Left ventricle myocardium inferior (tissue), 1 donor: ENCODE measurements around the gene MVK. TPM values are rescaled to one million over a fixed set of nuclear protein-coding genes. Genes with fewer than 3 reads are reported as not detected.

ENCODE experiments used
- DNase-seq: peaks from one replicate; pipeline ENCODE4 v3.0.0-alpha.2; 2020
- H3K27ac ChIP-seq: fragments of 200-600 bp; replicated peaks from 2 replicates; pipeline ENCODE4 v1.8.0; 2021
- H3K27me3 ChIP-seq: fragments of 200-600 bp; 2 replicates; pipeline ENCODE4 v1.8.0; 2021; ENCODE audit warnings: low read depth
- H3K36me3 ChIP-seq: fragments of 200-600 bp; 2 replicates; pipeline ENCODE4 v1.8.0; 2021
- H3K4me1 ChIP-seq: fragments of 200-600 bp; 2 replicates; pipeline ENCODE4 v1.8.0; 2021
- H3K4me3 ChIP-seq: fragments of 200-600 bp; 2 replicates; pipeline ENCODE4 v1.8.0; 2021; ENCODE audit warnings: mild to moderate bottlenecking, moderate library complexity
- H3K9me3 ChIP-seq: fragments of 200-600 bp; replicated peaks from 2 replicates; pipeline ENCODE4 v1.8.0; 2021
- CTCF ChIP-seq: fragments of 200-600 bp; IDR thresholded peaks from 2 replicates; pipeline ENCODE4 v1.8.0; 2021; ENCODE audit warnings: antibody characterized with exemption, mild to moderate bottlenecking, borderline replicate concordance
- intact Hi-C: fragments of 100-400 bp; cut with micrococcal nuclease; formaldehyde crosslinking; loops from one replicate; pipeline ENCODE4 v1.11.0; 2022
- total RNA-seq: library from RNA; stranded (reverse); fragmentation: NEBNext Ultra II Directional; extraction: Animal tissue kit (Norgen Biotek cat#: 25700); gene quantifications from one replicate; pipeline ENCODE4 v1.2.1, GENCODE V29; 2021
- donor health status: DM: no; HTN: yes; CAD: no; lungs with severe emphysema.

The MVK gene
- total RNA-seq, 1 donor from 2014 or later = 8.4 TPM

- no peak for DNase-seq
- TF ChIP-seq CTCF = no peak
- intact Hi-C loops = no loop called here
- peaks cover 3% of the 10 kb centered on the region for H3K4me1 ChIP-seq
- H3K27ac ChIP-seq = no peak overlapping the region
- H3K9me3 ChIP-seq = no peaks in the 10 kb centered on the region
- no peaks in the 10 kb centered on the region for H3K36me3 ChIP-seq
- no peak overlapping the region for H3K4me3 ChIP-seq
- peaks cover 35% of the 10 kb centered on the region for H3K27me3 ChIP-seq
Observed at GRCh38 chr12:109618082-109618481, 44.5 kb downstream of the MVK start.

- peaks cover 25% of the 10 kb centered on the region for H3K27me3 ChIP-seq
- DNase-seq = no peak
- intact Hi-C loops = no loop called here
- H3K36me3 ChIP-seq = no peaks in the 10 kb centered on the region
- peaks cover 3% of the 10 kb centered on the region for H3K4me1 ChIP-seq
- no peaks in the 10 kb centered on the region for H3K9me3 ChIP-seq
- H3K27ac ChIP-seq = no peak overlapping the region
- H3K4me3 ChIP-seq = no peak overlapping the region
- no peak for TF ChIP-seq CTCF
Observed at GRCh38 chr12:109619002-109619604, 45.5 kb downstream of the MVK start.

GRCh38 chr12:109621211-109621694, 47.7 kb downstream of the MVK start:
- Histone ChIP-seq H3K4me1 (peaks cover 11% of the 10 kb centered on the region), H3K27ac (no peak overlapping the region), H3K27me3 (peaks cover 10% of the 10 kb centered on the region), H3K36me3 (no peaks in the 10 kb centered on the region), H3K4me3 (no peak overlapping the region), H3K9me3 (no peaks in the 10 kb centered on the region)
- no peak for TF ChIP-seq CTCF
- DNase-seq = no peak
- intact Hi-C loops = no loop called here

GRCh38 chr12:109621901-109622364, 48.3 kb downstream of the MVK start:
- Histone ChIP-seq H3K4me1 (peaks cover 11% of the 10 kb centered on the region), H3K36me3 (no peaks in the 10 kb centered on the region), H3K27me3 (peaks cover 12% of the 10 kb centered on the region), H3K27ac (no peak overlapping the region), H3K9me3 (no peaks in the 10 kb centered on the region), H3K4me3 (no peak overlapping the region)
- intact Hi-C loops = no loop called here
- TF ChIP-seq CTCF = no peak
- no peak for DNase-seq

GRCh38 chr12:109624467-109624866, 50.9 kb downstream of the MVK start:
- H3K27ac ChIP-seq = no peak overlapping the region
- H3K36me3 ChIP-seq = no peaks in the 10 kb centered on the region
- TF ChIP-seq CTCF = no peak
- peaks cover 11% of the 10 kb centered on the region for H3K4me1 ChIP-seq
- H3K4me3 ChIP-seq = no peak overlapping the region
- no peaks in the 10 kb centered on the region for H3K9me3 ChIP-seq
- peaks cover 31% of the 10 kb centered on the region for H3K27me3 ChIP-seq
- intact Hi-C loops = no loop called here
- no peak for DNase-seq
